Gastrocnemius medialis (tissue), 4 donors: Measurements from ENCODE around the gene AMPD1.

Experiments
- POLR2A ChIP-seq, 2 donors: fragments of 450-650 bp; IDR thresholded peaks; one replicate each; pipeline ENCODE4 v1.6.1; 2017; ENCODE audit warnings: antibody characterized with exemption in 2 of 2, mild to moderate bottlenecking in 2 of 2, moderate library complexity in 2 of 2
- TF ChIP-seq, protein P1 (sequence below), 5 experiments: fragments of 450-650 bp in 3 of 5; fragments of 200-600 bp in 2 of 5; sonication (generic) in 2 of 5; IDR thresholded peaks in 4 of 5; conservative IDR thresholded peaks in 1 of 5; 1 replicate in 4 of 5; 2 replicates in 1 of 5; pipeline ENCODE4 v1.5.1; 2016 to 2019; ENCODE audit warnings: antibody characterized with exemption in 5 of 5, mild to moderate bottlenecking in 3 of 5, moderate library complexity in 3 of 5

DNA sequence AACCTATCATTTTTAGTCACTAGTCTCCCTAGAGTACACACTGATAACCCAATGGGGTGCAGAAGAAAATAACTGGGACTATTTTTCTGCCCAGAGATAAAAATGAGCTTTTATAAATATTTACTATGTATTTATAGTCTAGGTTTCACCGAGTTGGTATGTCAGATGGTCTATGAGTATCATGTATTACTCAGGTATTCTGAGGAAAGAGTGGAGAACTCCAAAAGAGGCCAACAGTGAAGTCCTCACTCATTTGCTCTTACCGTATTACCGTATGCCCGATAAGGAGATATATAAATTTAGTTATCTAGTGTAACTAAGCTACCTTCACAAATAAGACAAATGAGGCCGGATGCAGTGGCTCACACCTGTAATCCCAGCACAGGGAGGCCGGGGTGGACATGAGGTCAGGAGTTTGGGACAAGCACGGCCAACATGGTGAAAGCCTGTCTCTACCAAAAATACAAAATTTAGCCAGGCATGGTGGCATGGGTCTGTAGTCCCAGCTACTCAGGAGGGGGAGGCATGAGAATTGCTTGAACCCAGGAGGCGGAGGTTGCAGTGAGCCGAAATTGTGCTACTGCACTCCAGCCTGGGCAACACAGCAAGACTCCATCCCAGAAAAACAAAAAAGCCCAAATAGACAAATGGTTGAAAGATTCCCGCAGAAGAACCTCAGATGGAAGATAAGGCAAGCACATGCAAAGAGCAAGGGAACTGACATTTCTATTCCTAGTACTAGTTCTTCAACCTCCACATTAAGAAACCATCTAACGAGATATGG lies 46.8 kb upstream of the AMPD1 start:
- TF ChIP-seq POLR2A (IDR thresholded peaks at IDR 0.05) = no peak
- TF ChIP-seq, protein P1, sequence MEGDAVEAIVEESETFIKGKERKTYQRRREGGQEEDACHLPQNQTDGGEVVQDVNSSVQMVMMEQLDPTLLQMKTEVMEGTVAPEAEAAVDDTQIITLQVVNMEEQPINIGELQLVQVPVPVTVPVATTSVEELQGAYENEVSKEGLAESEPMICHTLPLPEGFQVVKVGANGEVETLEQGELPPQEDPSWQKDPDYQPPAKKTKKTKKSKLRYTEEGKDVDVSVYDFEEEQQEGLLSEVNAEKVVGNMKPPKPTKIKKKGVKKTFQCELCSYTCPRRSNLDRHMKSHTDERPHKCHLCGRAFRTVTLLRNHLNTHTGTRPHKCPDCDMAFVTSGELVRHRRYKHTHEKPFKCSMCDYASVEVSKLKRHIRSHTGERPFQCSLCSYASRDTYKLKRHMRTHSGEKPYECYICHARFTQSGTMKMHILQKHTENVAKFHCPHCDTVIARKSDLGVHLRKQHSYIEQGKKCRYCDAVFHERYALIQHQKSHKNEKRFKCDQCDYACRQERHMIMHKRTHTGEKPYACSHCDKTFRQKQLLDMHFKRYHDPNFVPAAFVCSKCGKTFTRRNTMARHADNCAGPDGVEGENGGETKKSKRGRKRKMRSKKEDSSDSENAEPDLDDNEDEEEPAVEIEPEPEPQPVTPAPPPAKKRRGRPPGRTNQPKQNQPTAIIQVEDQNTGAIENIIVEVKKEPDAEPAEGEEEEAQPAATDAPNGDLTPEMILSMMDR (IDR thresholded peaks at IDR 0.05 in 4 of 5, conservative IDR thresholded peaks at IDR 0.05 in 1 of 5) = no peak
